Peyer's patch (tissue), 4 donors: ENCODE results near the gene MIEF2.

Experiments
- POLR2A ChIP-seq, 2 donors: fragments of 450-650 bp; IDR thresholded peaks; one replicate each; pipeline ENCODE4 v1.5.1; 2017; ENCODE audit warnings: antibody characterized with exemption in 2 of 2, mild to moderate bottlenecking in 2 of 2, moderate library complexity in 2 of 2
- TF ChIP-seq, protein P1 (sequence below), 6 experiments: fragments of 450-650 bp in 4 of 6; fragments of 200-600 bp in 2 of 6; sonication (generic) in 1 of 6; IDR thresholded peaks; one replicate each; pipeline ENCODE4 v1.5.1; 2017 to 2019; ENCODE audit warnings: antibody characterized with exemption in 6 of 6, mild to moderate bottlenecking in 3 of 6, moderate library complexity in 1 of 6

DNA sequence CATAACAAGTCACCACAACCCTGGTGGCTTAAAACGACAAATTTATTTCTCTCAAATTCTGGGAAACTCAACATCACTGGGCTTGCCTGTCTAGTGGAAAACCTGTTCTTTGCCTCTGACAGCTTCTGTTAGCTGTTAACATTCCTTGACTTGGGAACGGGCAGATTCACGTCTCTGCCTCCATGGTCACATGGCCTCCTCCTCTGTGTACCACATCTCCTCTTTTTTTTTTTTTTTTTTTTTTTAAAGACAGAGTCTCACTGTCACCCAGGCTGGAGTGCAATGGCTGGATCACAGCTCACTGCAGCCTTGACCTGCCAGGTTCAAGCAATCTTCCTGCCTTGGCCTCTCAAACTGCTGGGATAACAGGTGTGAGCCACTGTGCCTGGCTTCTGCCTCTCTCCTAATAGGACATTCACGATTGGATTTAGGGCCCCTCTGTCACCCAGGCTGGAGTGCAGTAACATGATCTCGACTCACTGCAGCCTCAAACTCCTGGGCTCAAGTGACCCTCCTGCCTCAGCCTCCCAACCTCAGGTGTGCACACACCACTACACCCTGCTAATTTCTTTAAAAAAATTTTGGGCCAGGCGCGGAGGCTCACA lies 46.7 kb upstream of the MIEF2 start:
- TF ChIP-seq, protein P1, sequence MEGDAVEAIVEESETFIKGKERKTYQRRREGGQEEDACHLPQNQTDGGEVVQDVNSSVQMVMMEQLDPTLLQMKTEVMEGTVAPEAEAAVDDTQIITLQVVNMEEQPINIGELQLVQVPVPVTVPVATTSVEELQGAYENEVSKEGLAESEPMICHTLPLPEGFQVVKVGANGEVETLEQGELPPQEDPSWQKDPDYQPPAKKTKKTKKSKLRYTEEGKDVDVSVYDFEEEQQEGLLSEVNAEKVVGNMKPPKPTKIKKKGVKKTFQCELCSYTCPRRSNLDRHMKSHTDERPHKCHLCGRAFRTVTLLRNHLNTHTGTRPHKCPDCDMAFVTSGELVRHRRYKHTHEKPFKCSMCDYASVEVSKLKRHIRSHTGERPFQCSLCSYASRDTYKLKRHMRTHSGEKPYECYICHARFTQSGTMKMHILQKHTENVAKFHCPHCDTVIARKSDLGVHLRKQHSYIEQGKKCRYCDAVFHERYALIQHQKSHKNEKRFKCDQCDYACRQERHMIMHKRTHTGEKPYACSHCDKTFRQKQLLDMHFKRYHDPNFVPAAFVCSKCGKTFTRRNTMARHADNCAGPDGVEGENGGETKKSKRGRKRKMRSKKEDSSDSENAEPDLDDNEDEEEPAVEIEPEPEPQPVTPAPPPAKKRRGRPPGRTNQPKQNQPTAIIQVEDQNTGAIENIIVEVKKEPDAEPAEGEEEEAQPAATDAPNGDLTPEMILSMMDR (IDR thresholded peaks at IDR 0.05): no peak
- no peak for TF ChIP-seq POLR2A (IDR thresholded peaks at IDR 0.05)
